GM12873 (cell line): ENCODE measurements around the gene SEC16A.

Source experiments
- CTCF ChIP-seq: IDR thresholded peaks from 2 replicates; pipeline ENCODE4 v1.5.1; 2012; ENCODE audit warnings: low read depth, mild to moderate bottlenecking, moderate library complexity, low read length, control low read depth; ENCODE audit not compliant: insufficient read depth; ENCODE audit errors: missing control alignments

The SEC16A gene

GRCh38 chr9:136482793-136483588 is at the start of gene SEC16A:
TSS of gene SEC16A (minus strand) at chr9:136483040. CDS start at chr9:136477615, 5,425 bp downstream.
- no peak for TF ChIP-seq CTCF

- no peak for TF ChIP-seq CTCF
Observed at GRCh38 chr9:136531904-136532798, 49.3 kb upstream of the SEC16A start.

GRCh38 chr9:136531186-136531903 is 48.5 kb upstream of the SEC16A start:
- TF ChIP-seq CTCF, result no peak

GRCh38 chr9:136530461-136531089 is 47.7 kb upstream of the SEC16A start:
- no peak for TF ChIP-seq CTCF

- no peak for TF ChIP-seq CTCF
Observed at GRCh38 chr9:136529516-136530460, 46.9 kb upstream of the SEC16A start.

- TF ChIP-seq CTCF, result no peak
Observed at GRCh38 chr9:136528716-136529341, 46.0 kb upstream of the SEC16A start.
